Measurements from ENCODE around the gene ITSN2. TPM values are rescaled to one million over a fixed set of nuclear protein-coding genes. Genes with fewer than 3 reads are reported as not detected.

The ITSN2 gene
- total RNA-seq, 2 experiments from 2014 or later = 69.7 to 71.2 TPM

GRCh38 chr2:24182507-24182906, 177.8 kb downstream of the ITSN2 start:
- H3K4me3 Mint-ChIP-seq = no peak overlapping the region
- DNase-seq (no peak), ATAC-seq (no peak)
- CTCF ChIA-PET = no interaction called here
- no peaks in the 10 kb centered on the region for H3K9me3 Mint-ChIP-seq (ENCODE audit: insufficient read depth)
- peaks cover 8% of the 10 kb centered on the region for H3K27me3 Mint-ChIP-seq (ENCODE audit: low read depth)
- POLR2A ChIA-PET = no interaction called here
- peaks cover 6% of the 10 kb centered on the region for H3K4me1 Mint-ChIP-seq (ENCODE audit: low read depth)
- H3K27ac Mint-ChIP-seq = no peak overlapping the region
- no peaks in the 10 kb centered on the region for H3K36me3 Mint-ChIP-seq (ENCODE audit: low read depth)

- Mint-ChIP-seq H3K27me3 (ENCODE audit: low read depth) (peaks cover 2% of the 10 kb centered on the region), H3K9me3 (ENCODE audit: insufficient read depth) (no peaks in the 10 kb centered on the region), H3K4me3 (no peak overlapping the region), H3K4me1 (ENCODE audit: low read depth) (peaks cover 9% of the 10 kb centered on the region), H3K27ac (no peak overlapping the region), H3K36me3 (ENCODE audit: low read depth) (no peaks in the 10 kb centered on the region)
- ChIA-PET POLR2A (no interaction called here), CTCF (no interaction called here)
- ATAC-seq (no peak), DNase-seq (no peak)
These were observed 178.5 kb downstream of the ITSN2 start for GRCh38 chr2:24181849-24182248.

GRCh38 chr2:24179683-24180082, 180.7 kb downstream of the ITSN2 start:
- ATAC-seq = no peak
- POLR2A ChIA-PET = no interaction called here
- H3K4me3 Mint-ChIP-seq = no peak overlapping the region

GRCh38 chr2:24176326-24176725, 184.0 kb downstream of the ITSN2 start:
- H3K4me1 Mint-ChIP-seq (ENCODE audit: low read depth) = peaks cover 12% of the 10 kb centered on the region
- CTCF ChIA-PET = interaction anchor here (0.7 to 1.5 kb wide), 3 partner anchors 10 to 651 kb away, joined by 3 read pairs; no protein-coding TSS in a partner anchor
- no peak overlapping the region for H3K4me3 Mint-ChIP-seq
- no peaks in the 10 kb centered on the region for H3K9me3 Mint-ChIP-seq (ENCODE audit: insufficient read depth)
- H3K27me3 Mint-ChIP-seq (ENCODE audit: low read depth) = peaks cover 16% of the 10 kb centered on the region
- DNase-seq = no peak
- H3K27ac Mint-ChIP-seq = no peak overlapping the region
- ATAC-seq = no peak
- H3K36me3 Mint-ChIP-seq (ENCODE audit: low read depth) = no peaks in the 10 kb centered on the region
- POLR2A ChIA-PET = interaction anchor here (0.6 kb wide), 1 partner anchor 30 kb away, joined by 3 read pairs; no protein-coding TSS in a partner anchor

More at GRCh38 chr2:24179683-24180082, 180.7 kb downstream of the ITSN2 start:
- no peak for DNase-seq
- CTCF ChIA-PET = interaction anchor here (1.4 kb wide), 1 partner anchor 13 kb away, joined by 3 read pairs; no protein-coding TSS in a partner anchor
- Mint-ChIP-seq H3K27ac (no peak overlapping the region), H3K9me3 (ENCODE audit: insufficient read depth) (no peaks in the 10 kb centered on the region), H3K27me3 (ENCODE audit: low read depth) (peaks cover 3% of the 10 kb centered on the region), H3K4me1 (ENCODE audit: low read depth) (peaks cover 12% of the 10 kb centered on the region), H3K36me3 (ENCODE audit: low read depth) (no peaks in the 10 kb centered on the region)

- ChIA-PET POLR2A (no interaction called here), CTCF (interaction anchor here (0.7 kb wide), 1 partner anchor 234 kb away, joined by 3 read pairs; no protein-coding TSS in a partner anchor)
- DNase-seq (no peak), ATAC-seq (no peak)
- Mint-ChIP-seq H3K9me3 (ENCODE audit: insufficient read depth) (no peaks in the 10 kb centered on the region), H3K27me3 (ENCODE audit: low read depth) (peaks cover 16% of the 10 kb centered on the region), H3K4me1 (ENCODE audit: low read depth) (peaks cover 12% of the 10 kb centered on the region), H3K27ac (no peak overlapping the region), H3K4me3 (no peak overlapping the region), H3K36me3 (ENCODE audit: low read depth) (no peaks in the 10 kb centered on the region)
These were observed 184.6 kb downstream of the ITSN2 start for GRCh38 chr2:24175631-24176187.

GRCh38 chr2:24174851-24175277, 185.5 kb downstream of the ITSN2 start, which contains the start of gene FAM228A:
Gene FAM228A (plus strand): TSS chr2:24175053. CDS start chr2:24175481, 428 bp downstream.
- no peak for DNase-seq
- Mint-ChIP-seq H3K36me3 (ENCODE audit: low read depth) (no peaks in the 10 kb centered on the region), H3K4me1 (ENCODE audit: low read depth) (peaks cover 10% of the 10 kb centered on the region), H3K27ac (no peak within 1 kb of the TSS), H3K9me3 (ENCODE audit: insufficient read depth) (no peaks in the 10 kb centered on the region), H3K27me3 (ENCODE audit: low read depth) (peaks cover 16% of the 10 kb centered on the region), H3K4me3 (no peak within 1 kb of the TSS)
- CTCF ChIA-PET = no interaction called here
- no peak for ATAC-seq
- POLR2A ChIA-PET = no interaction called here

GRCh38 chr2:24169023-24169422, 191.3 kb downstream of the ITSN2 start:
- no peaks in the 10 kb centered on the region for H3K4me1 Mint-ChIP-seq (ENCODE audit: low read depth)
- H3K9me3 Mint-ChIP-seq (ENCODE audit: insufficient read depth) = no peaks in the 10 kb centered on the region
- ChIA-PET CTCF (no interaction called here), POLR2A (no interaction called here)
- H3K4me3 Mint-ChIP-seq = no peak overlapping the region
- no peak overlapping the region for H3K27ac Mint-ChIP-seq
- ATAC-seq (no peak), DNase-seq (no peak)
- H3K36me3 Mint-ChIP-seq (ENCODE audit: low read depth) = no peaks in the 10 kb centered on the region
- peaks cover 11% of the 10 kb centered on the region for H3K27me3 Mint-ChIP-seq (ENCODE audit: low read depth)

GRCh38 chr2:24164416-24164973, 195.8 kb downstream of the ITSN2 start:
- Mint-ChIP-seq H3K36me3 (ENCODE audit: low read depth) (no peaks in the 10 kb centered on the region), H3K27me3 (ENCODE audit: low read depth) (peaks cover 5% of the 10 kb centered on the region), H3K9me3 (ENCODE audit: insufficient read depth) (no peaks in the 10 kb centered on the region), H3K4me3 (no peak overlapping the region), H3K27ac (no peak overlapping the region), H3K4me1 (ENCODE audit: low read depth) (no peaks in the 10 kb centered on the region)
- POLR2A ChIA-PET = interaction anchor here (0.6 to 1.4 kb wide), 2 partner anchors 340 to 596 kb away, joined by 3 read pairs; no protein-coding TSS in a partner anchor
- ATAC-seq (peak; percentile 88), DNase-seq (peak; percentile 63)
- CTCF ChIA-PET = interaction anchor here (0.8 to 6.7 kb wide), 8 partner anchors 9 to 343 kb away, joined by 3 to 33 read pairs (median 4); partner anchors contain the start of genes ATAD2B and TP53I3

- Mint-ChIP-seq H3K4me1 (ENCODE audit: low read depth) (no peaks in the 10 kb centered on the region), H3K27ac (no peak overlapping the region), H3K4me3 (no peak overlapping the region), H3K9me3 (ENCODE audit: insufficient read depth) (no peaks in the 10 kb centered on the region), H3K36me3 (ENCODE audit: low read depth) (no peaks in the 10 kb centered on the region), H3K27me3 (ENCODE audit: low read depth) (peaks cover 5% of the 10 kb centered on the region)
- no peak for ATAC-seq
- POLR2A ChIA-PET = interaction anchor here (0.6 to 1.4 kb wide), 2 partner anchors 339 to 595 kb away, joined by 3 read pairs; no protein-coding TSS in a partner anchor
- CTCF ChIA-PET = interaction anchor here (0.7 to 6.7 kb wide), 9 partner anchors 9 to 343 kb away, joined by 3 to 33 read pairs (median 3); partner anchors contain the start of genes ATAD2B and TP53I3
- DNase-seq = no peak
These were observed 196.7 kb downstream of the ITSN2 start for GRCh38 chr2:24163601-24164000.

- DNase-seq (no peak), ATAC-seq (no peak)
- Mint-ChIP-seq H3K27ac (no peak overlapping the region), H3K27me3 (ENCODE audit: low read depth) (peaks cover 5% of the 10 kb centered on the region), H3K4me1 (ENCODE audit: low read depth) (no peaks in the 10 kb centered on the region), H3K36me3 (ENCODE audit: low read depth) (no peaks in the 10 kb centered on the region), H3K9me3 (ENCODE audit: insufficient read depth) (no peaks in the 10 kb centered on the region), H3K4me3 (no peak overlapping the region)
- ChIA-PET POLR2A (no interaction called here), CTCF (interaction anchor here (0.7 to 6.7 kb wide), 8 partner anchors 9 to 339 kb away, joined by 3 to 33 read pairs (median 4); partner anchors contain the start of genes ATAD2B and TP53I3)
These were observed 197.2 kb downstream of the ITSN2 start for GRCh38 chr2:24163186-24163585.

GRCh38 chr2:24162494-24162893, 197.8 kb downstream of the ITSN2 start:
- H3K4me3 Mint-ChIP-seq = no peak overlapping the region
- POLR2A ChIA-PET = no interaction called here

GRCh38 chr2:24160761-24161160, 199.6 kb downstream of the ITSN2 start:
- no peak for ATAC-seq
- no peak overlapping the region for H3K27ac Mint-ChIP-seq
- H3K9me3 Mint-ChIP-seq (ENCODE audit: insufficient read depth) = no peaks in the 10 kb centered on the region
- ChIA-PET CTCF (interaction anchor here (1.4 to 6.7 kb wide), 2 partner anchors 77 to 336 kb away, joined by 4 to 33 read pairs; partner anchors contain the start of gene TP53I3), POLR2A (interaction anchor here (0.8 kb wide), 1 partner anchor 113 kb away, joined by 3 read pairs; no protein-coding TSS in a partner anchor)
- no peak overlapping the region for H3K4me3 Mint-ChIP-seq
- DNase-seq = no peak
- H3K36me3 Mint-ChIP-seq (ENCODE audit: low read depth) = no peaks in the 10 kb centered on the region
- H3K27me3 Mint-ChIP-seq (ENCODE audit: low read depth) = peaks cover 5% of the 10 kb centered on the region
- no peaks in the 10 kb centered on the region for H3K4me1 Mint-ChIP-seq (ENCODE audit: low read depth)

More at GRCh38 chr2:24162494-24162893, 197.8 kb downstream of the ITSN2 start:
- Mint-ChIP-seq H3K9me3 (ENCODE audit: insufficient read depth) (no peaks in the 10 kb centered on the region), H3K4me1 (ENCODE audit: low read depth) (no peaks in the 10 kb centered on the region), H3K36me3 (ENCODE audit: low read depth) (no peaks in the 10 kb centered on the region), H3K27ac (no peak overlapping the region), H3K27me3 (ENCODE audit: low read depth) (peaks cover 5% of the 10 kb centered on the region)
- CTCF ChIA-PET = interaction anchor here (1.0 to 6.7 kb wide), 4 partner anchors 10 to 338 kb away, joined by 3 to 33 read pairs (median 9); partner anchors contain the start of gene TP53I3
- ATAC-seq = no peak
- DNase-seq = no peak

All from activated CD8-positive, alpha-beta T cell treated with anti-CD3 and anti-CD28 coated beads, Interleukin-2, amount 10 ng/mL, durations not matched to agents 7 days and 5 days (primary cell).